ENCODE data around the gene SHLD2. TPM values are rescaled to one million over a fixed set of nuclear protein-coding genes. Genes with fewer than 3 reads are reported as not detected.

SHLD2 gene
- total RNA-seq, 1 experiment from 2014 or later, result 28.9 TPM

- peaks cover 15 to 16% of the 10 kb centered on the region in 2 experiments; a peak in 3 of 4 replicates for H3K4me1 ChIP-seq (ENCODE audit: control insufficient read depth in 1 of 2, insufficient read depth in 2 of 2, low read length in 2 of 2)
- H3K27ac ChIP-seq (ENCODE audit: low read depth, low read length), result no peak overlapping the region
- TF ChIP-seq CEBPB (IDR thresholded peaks at IDR 0.05; ENCODE audit: low read depth), result no peak
- no peak for TF ChIP-seq ZNF274 (IDR thresholded peaks at IDR 0.05; ENCODE audit: low read depth, low read length)
- TF ChIP-seq FOSL1 (IDR thresholded peaks at IDR 0.05; ENCODE audit: low read depth), result no peak
- TF ChIP-seq SRF (IDR thresholded peaks at IDR 0.05; ENCODE audit: low read depth), result no peak
- no peak for TF ChIP-seq ZFX (IDR thresholded peaks at IDR 0.05)
- no peak for TF ChIP-seq CTCF (IDR thresholded peaks at IDR 0.05 in 2 of 3, conservative IDR thresholded peaks at IDR 0.05 in 1 of 3; ENCODE audit: borderline replicate concordance in 1 of 3, insufficient read depth in 1 of 3, low read depth in 2 of 3, low read length in 2 of 3)
- TF ChIP-seq REST (IDR thresholded peaks at IDR 0.05; ENCODE audit: low read depth), result no peak
- no peak for TF ChIP-seq ATF3 (IDR thresholded peaks at IDR 0.05)
- no peak for TF ChIP-seq EZH2phosphoT487 (IDR thresholded peaks at IDR 0.05; ENCODE audit: borderline replicate concordance)
- TF ChIP-seq JUND (IDR thresholded peaks at IDR 0.05), result no peak
- no peak for TF ChIP-seq MAX (IDR thresholded peaks at IDR 0.05)
- no peak for TF ChIP-seq EGR1 (IDR thresholded peaks at IDR 0.05; ENCODE audit: low read depth)
- peaks cover 91% of the 10 kb centered on the region for H3K79me2 ChIP-seq (ENCODE audit: insufficient read depth, low read length)
- H2AFZ ChIP-seq (ENCODE audit: low read depth, low read length, poor library complexity, severe bottlenecking), result no peak overlapping the region
- intact Hi-C loops (cut with micrococcal nuclease), result no loop called here
- H3K27me3 ChIP-seq (ENCODE audit: insufficient read depth, low read length), result no peaks in the 10 kb centered on the region
- no peak overlapping the region for H3K9ac ChIP-seq (ENCODE audit: low read length)
- peaks cover 0 to 12% of the 10 kb centered on the region in 2 experiments; a peak in 1 of 4 replicates for H3K36me3 ChIP-seq (ENCODE audit: control insufficient read depth in 1 of 2, insufficient read depth in 2 of 2, low read length in 2 of 2)
- 0 out of 2 replicates have a peak, but pooled peaks cover 7% of the 10 kb centered on the region for H4K20me1 ChIP-seq (ENCODE audit: insufficient read depth)
- no peaks in the 10 kb centered on the region for H3K9me2 ChIP-seq (ENCODE audit: insufficient read depth)
- H3K4me3 ChIP-seq (replicated peaks in 1 of 2; ENCODE audit: low read depth in 1 of 2, low read length in 2 of 2), result no peak overlapping the region
- no peaks in the 10 kb centered on the region for H3K9me3 ChIP-seq (ENCODE audit: control insufficient read depth in 1 of 2, insufficient read depth in 1 of 2, low read depth in 1 of 2, low read length in 2 of 2)
- H3K4me2 ChIP-seq (ENCODE audit: low read length), result no peak overlapping the region
- no TSS peak for BruUV-seq (replicated peaks)
- ATAC-seq, result no peak
- ChIA-PET RAD21 (ENCODE audit: low non-redundant PET in 1 of 2, low total read pairs in 2 of 2, uncharacterized antibody in 2 of 2, unreplicated experiment in 2 of 2) (no interaction called here), POLR2A (no interaction called here), CTCF (no interaction called here)
- no peak for DNase-seq (ENCODE audit: low read depth, low spot score)
These were observed 5.3 kb upstream of the SHLD2 start for GRCh38 chr10:87089746-87090145.

Data from HCT116 (cell line).